A673 (cell line): Measurements from ENCODE around the gene STX11. TPM values are rescaled to one million over a fixed set of nuclear protein-coding genes. Genes with fewer than 3 reads are reported as not detected.

ENCODE experiments used
- BruUV-seq: library from RNA; stranded (reverse); fragments of 400-500 nt; replicated peaks from 2 replicates; lab custom pipeline; 2021; lab: Mats Ljungman, UMichigan
- CTCF ChIA-PET: fragments of 300-600 bp; sonication (Branson Sonifier 250); formaldehyde crosslinking; loops from one replicate; lab custom pipeline; 2022; ENCODE audit warnings: antibody characterized with exemption; lab: Charles Lee
- POLR2A ChIA-PET: fragments of 300-600 bp; sonication (Branson Sonifier 250); formaldehyde crosslinking; loops from one replicate; lab custom pipeline; 2022; ENCODE audit warnings: antibody characterized with exemption; ENCODE audit not compliant: low non-redundant PET; lab: Charles Lee
- DNase-seq: peaks from one replicate; pipeline ENCODE4 v3.0.0-alpha.2; 2015; ENCODE audit warnings: low spot score
- H3K27ac ChIP-seq: fragments of 200-600 bp; sonication (generic); 2 replicates; pipeline ENCODE4 v1.5.1; 2016; ENCODE audit warnings: mixed run types, low read depth, mild to moderate bottlenecking, mixed read lengths, antibody characterized with exemption, low read length; ENCODE audit not compliant: poor library complexity, severe bottlenecking
- H3K27me3 ChIP-seq: fragments of 200-600 bp; sonication (generic); replicated peaks from 2 replicates; pipeline ENCODE4 v1.6.1; 2017; ENCODE audit warnings: mixed run types, low read depth, mild to moderate bottlenecking, mixed read lengths, antibody characterized with exemption, low read length; ENCODE audit not compliant: insufficient read depth, poor library complexity
- H3K36me3 ChIP-seq: fragments of 200-600 bp; sonication (generic); 2 replicates; pipeline ENCODE4 v1.6.1; 2016; ENCODE audit warnings: mixed run types, mild to moderate bottlenecking, mixed read lengths, antibody characterized with exemption, low read length; ENCODE audit not compliant: insufficient read depth, poor library complexity, severe bottlenecking
- H3K4me1 ChIP-seq: fragments of 200-600 bp; sonication (generic); 2 replicates; pipeline ENCODE4 v1.6.1; 2017; ENCODE audit warnings: mixed run types, mild to moderate bottlenecking, mixed read lengths, antibody characterized with exemption, low read length; ENCODE audit not compliant: insufficient read depth, poor library complexity, severe bottlenecking
- H3K4me3 ChIP-seq: fragments of 200-600 bp; sonication (generic); 2 replicates; pipeline ENCODE4 v1.5.1; 2016; ENCODE audit warnings: low read depth, mixed run types, mild to moderate bottlenecking, mixed read lengths, low read length; ENCODE audit not compliant: poor library complexity, severe bottlenecking
- H3K9me3 ChIP-seq: fragments of 200-600 bp; sonication (generic); 2 replicates; pipeline ENCODE4 v1.6.1; 2016; ENCODE audit warnings: mixed run types, low read depth, mild to moderate bottlenecking, mixed read lengths, antibody characterized with exemption, low read length; ENCODE audit not compliant: poor library complexity, severe bottlenecking
- EZH2 ChIP-seq: fragments of 200-600 bp; sonication (generic); IDR thresholded peaks from 2 replicates; pipeline ENCODE4 v1.6.1; 2017; ENCODE audit warnings: borderline replicate concordance, low read depth, mild to moderate bottlenecking, mixed read lengths, antibody characterized with exemption, low read length; ENCODE audit not compliant: poor library complexity, severe bottlenecking
- intact Hi-C: fragments of 100-400 bp; cut with micrococcal nuclease; formaldehyde crosslinking; loops from one replicate; pipeline ENCODE4 v1.10.0; 2022; ENCODE audit not compliant: unreplicated experiment
- total RNA-seq: library from RNA; stranded (reverse); gene quantifications from 2 replicates; pipeline ENCODE4 v1.2.3, GENCODE V29; 2021
- TF ChIP-seq, protein P1 (sequence below): fragments of 300-800, 200-600 bp; sonication (generic); conservative IDR thresholded peaks from 2 replicates; pipeline ENCODE4 v1.5.1; 2017; ENCODE audit warnings: low read depth, mild to moderate bottlenecking, antibody characterized with exemption, low read length, moderate library complexity, mixed read lengths

STX11 gene
- total RNA-seq, 1 experiment from 2014 or later, result 0.30 TPM

DNA sequence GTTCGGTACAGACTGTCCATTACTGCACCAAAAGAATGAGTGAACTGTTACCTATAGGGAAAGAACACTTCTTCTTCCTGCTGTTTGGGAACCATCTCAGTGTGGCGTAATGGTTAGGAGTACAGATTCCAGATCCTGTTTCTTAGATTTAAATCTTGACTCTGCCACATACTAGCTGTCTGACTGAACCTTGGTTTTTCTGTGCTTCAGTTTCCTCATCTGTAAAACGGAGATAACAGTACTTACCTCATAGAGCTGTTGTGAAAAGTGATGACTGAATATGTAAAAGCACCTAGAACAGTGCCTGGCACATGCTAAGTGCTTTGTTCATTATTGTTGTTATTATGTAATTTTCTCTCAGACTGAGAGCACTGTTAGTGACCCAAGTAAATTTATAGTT, 39.8 kb downstream of the STX11 start:
- TF ChIP-seq EZH2, result no peak
- TF ChIP-seq, protein P1, sequence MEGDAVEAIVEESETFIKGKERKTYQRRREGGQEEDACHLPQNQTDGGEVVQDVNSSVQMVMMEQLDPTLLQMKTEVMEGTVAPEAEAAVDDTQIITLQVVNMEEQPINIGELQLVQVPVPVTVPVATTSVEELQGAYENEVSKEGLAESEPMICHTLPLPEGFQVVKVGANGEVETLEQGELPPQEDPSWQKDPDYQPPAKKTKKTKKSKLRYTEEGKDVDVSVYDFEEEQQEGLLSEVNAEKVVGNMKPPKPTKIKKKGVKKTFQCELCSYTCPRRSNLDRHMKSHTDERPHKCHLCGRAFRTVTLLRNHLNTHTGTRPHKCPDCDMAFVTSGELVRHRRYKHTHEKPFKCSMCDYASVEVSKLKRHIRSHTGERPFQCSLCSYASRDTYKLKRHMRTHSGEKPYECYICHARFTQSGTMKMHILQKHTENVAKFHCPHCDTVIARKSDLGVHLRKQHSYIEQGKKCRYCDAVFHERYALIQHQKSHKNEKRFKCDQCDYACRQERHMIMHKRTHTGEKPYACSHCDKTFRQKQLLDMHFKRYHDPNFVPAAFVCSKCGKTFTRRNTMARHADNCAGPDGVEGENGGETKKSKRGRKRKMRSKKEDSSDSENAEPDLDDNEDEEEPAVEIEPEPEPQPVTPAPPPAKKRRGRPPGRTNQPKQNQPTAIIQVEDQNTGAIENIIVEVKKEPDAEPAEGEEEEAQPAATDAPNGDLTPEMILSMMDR, result no peak
- POLR2A ChIA-PET, result no interaction called here
- intact Hi-C loops, result no loop called here
- H3K27ac ChIP-seq, result no peak overlapping the region
- no TSS peak for BruUV-seq
- no peak for DNase-seq
- no peaks in the 10 kb centered on the region for H3K4me1 ChIP-seq
- no peaks in the 10 kb centered on the region for H3K9me3 ChIP-seq
- no peaks in the 10 kb centered on the region for H3K36me3 ChIP-seq
- CTCF ChIA-PET, result no interaction called here
- H3K4me3 ChIP-seq, result no peak overlapping the region
- no peaks in the 10 kb centered on the region for H3K27me3 ChIP-seq

GRCh38 chr6:144190593-144190992, 40.3 kb downstream of the STX11 start:
- Histone ChIP-seq H3K27ac (no peak overlapping the region), H3K4me1 (no peaks in the 10 kb centered on the region), H3K36me3 (no peaks in the 10 kb centered on the region), H3K27me3 (no peaks in the 10 kb centered on the region), H3K9me3 (no peaks in the 10 kb centered on the region), H3K4me3 (no peak overlapping the region)
- no TSS peak for BruUV-seq
- ChIA-PET CTCF (no interaction called here), POLR2A (no interaction called here)
- no peak for TF ChIP-seq EZH2
- TF ChIP-seq, protein P1, result no peak
- intact Hi-C loops, result no loop called here
- no peak for DNase-seq

GRCh38 chr6:144193181-144193580, 42.9 kb downstream of the STX11 start:
- no TSS peak for BruUV-seq
- Histone ChIP-seq H3K9me3 (no peaks in the 10 kb centered on the region), H3K27ac (no peak overlapping the region), H3K36me3 (no peaks in the 10 kb centered on the region), H3K27me3 (no peaks in the 10 kb centered on the region), H3K4me3 (no peak overlapping the region), H3K4me1 (no peaks in the 10 kb centered on the region)
- intact Hi-C loops, result no loop called here
- POLR2A ChIA-PET, result no interaction called here
- TF ChIP-seq, protein P1, result no peak
- no peak for TF ChIP-seq EZH2
- DNase-seq, result no peak
- CTCF ChIA-PET, result no interaction called here
